GM21529 (cell line): ENCODE results near the gene NDUFS4.
"Not testable (repeated sequence)": the region's sequence is repeated elsewhere in the genome, so short reads cannot be mapped to it uniquely, and the experiment has no call there.

Experiments used
- ATAC-seq: cut with Tn5 transposase; IDR thresholded peaks from one replicate; pipeline ENCODE4 v1.9.1; 2021; ENCODE audit not compliant: unreplicated experiment

NDUFS4 gene

GRCh38 chr5:53560506-53561191, at the start of gene NDUFS4:
Gene NDUFS4 (plus strand): TSS chr5:53560639. CDS start chr5:53560663, 24 bp downstream.
- ATAC-seq: peak; percentile 89

- ATAC-seq: no peak
These were observed 47.9 kb upstream of the NDUFS4 start for GRCh38 chr5:53512539-53512938.

GRCh38 chr5:53515988-53516387, 44.5 kb upstream of the NDUFS4 start:
- ATAC-seq: no peak

GRCh38 chr5:53520813-53521212, 39.6 kb upstream of the NDUFS4 start:
- no peak for ATAC-seq

GRCh38 chr5:53537711-53538110, 22.7 kb upstream of the NDUFS4 start:
- no peak for ATAC-seq

- ATAC-seq: not testable (repeated sequence)
These were observed 19.7 kb upstream of the NDUFS4 start for GRCh38 chr5:53540739-53541138.

GRCh38 chr5:53541859-53542258, 18.6 kb upstream of the NDUFS4 start:
- ATAC-seq: no peak

- ATAC-seq: no peak
These were observed 17.5 kb upstream of the NDUFS4 start for GRCh38 chr5:53542926-53543325.

- no peak for ATAC-seq
These were observed 17.0 kb upstream of the NDUFS4 start for GRCh38 chr5:53543401-53543800.

- no peak for ATAC-seq
These were observed 14.7 kb upstream of the NDUFS4 start for GRCh38 chr5:53545744-53546143.

GRCh38 chr5:53547226-53547625, 13.2 kb upstream of the NDUFS4 start:
- no peak for ATAC-seq

GRCh38 chr5:53548501-53548900, 11.9 kb upstream of the NDUFS4 start:
- ATAC-seq: not testable (repeated sequence)

- ATAC-seq: no peak
These were observed 10.6 kb upstream of the NDUFS4 start for GRCh38 chr5:53549792-53550191.

GRCh38 chr5:53552561-53552960, 7.9 kb upstream of the NDUFS4 start:
- no peak for ATAC-seq

- no peak for ATAC-seq
These were observed 6.0 kb upstream of the NDUFS4 start for GRCh38 chr5:53554444-53554843.

- ATAC-seq: no peak
These were observed 5.3 kb upstream of the NDUFS4 start for GRCh38 chr5:53555160-53555559.

GRCh38 chr5:53556001-53556400, 4.4 kb upstream of the NDUFS4 start:
- ATAC-seq: no peak

- ATAC-seq: no peak
These were observed 3.1 kb upstream of the NDUFS4 start for GRCh38 chr5:53557386-53557785.

- no peak for ATAC-seq
These were observed 1.5 kb upstream of the NDUFS4 start for GRCh38 chr5:53558966-53559365.

GRCh38 chr5:53560028-53560427, 411 bp upstream of the NDUFS4 start:
- ATAC-seq: peak; percentile 17

- no peak for ATAC-seq
These were observed 8.0 kb downstream of the NDUFS4 start for GRCh38 chr5:53568401-53568800.

GRCh38 chr5:53568871-53569270, 8.4 kb downstream of the NDUFS4 start:
- ATAC-seq: no peak

GRCh38 chr5:53569453-53569852, 9.0 kb downstream of the NDUFS4 start:
- ATAC-seq: no peak
